K562 (cell line): ENCODE data around the gene DNAL4. TPM values are rescaled to one million over a fixed set of nuclear protein-coding genes. Genes with fewer than 3 reads are reported as not detected.

Experiments
- ATAC-seq: fragments of 200-7000 bp; cut with Tn5 transposase; 3 replicates; pipeline ENCODE4 v1.9.1; 2020; ENCODE audit warnings: moderate library complexity
- BruUV-seq: library from RNA; stranded (reverse); fragments of 400-500 nt; replicated peaks from 2 replicates; lab custom pipeline; 2021; lab: Mats Ljungman, UMichigan
- CTCF ChIA-PET: fragments of 300-600 bp; formaldehyde crosslinking; extraction: SDS; loops from one replicate; lab custom pipeline; 2021; ENCODE audit warnings: low intra/inter-chr PET ratio; lab: Yijun Ruan, JAX
- POLR2A ChIA-PET: fragments of 300-600, 350-650 bp; sonication (Branson Sonifier 250); formaldehyde crosslinking; extraction: SDS; loops from one replicate; lab custom pipeline; 2021; ENCODE audit warnings: antibody characterized with exemption, inconsistent platforms; lab: Yijun Ruan, JAX
- DNase-seq, 4 experiments: peaks; one replicate each; pipeline versions ENCODE4 v3.0.0 to v3.0.0-alpha.2; 2011 to 2018; ENCODE audit warnings: low spot score in 3 of 4, mixed read lengths in 3 of 4; ENCODE audit errors: extremely low read depth in 1 of 4
- FAIRE-seq: peaks from 2 replicates; lab custom pipeline; 2011; peaks lifted over from hg19 to GRCh38; lab: Jason Lieb, UNC
- H2AFZ ChIP-seq: 2 replicates; pipeline ENCODE4 v1.6.0; 2011; ENCODE audit warnings: low read depth, low read length, control low read depth, inconsistent platforms
- H3K27ac ChIP-seq: fragments of 200-600 bp; 3 replicates; pipeline ENCODE4 v1.8.0; 2011; ENCODE audit warnings: low read depth, mild to moderate bottlenecking, control low read depth, inconsistent platforms, low read length, moderate library complexity, mixed read lengths; ENCODE audit errors: extremely low read depth
- H3K27me3 ChIP-seq, 2 experiments: fragments of 300-600 bp in 1 of 2; 2 replicates in 1 of 2; 3 replicates in 1 of 2; pipeline versions ENCODE4 v1.6.0 to v1.8.0; 2011; ENCODE audit warnings: inconsistent platforms in 2 of 2, low read length in 2 of 2, mild to moderate bottlenecking in 1 of 2, mixed read lengths in 1 of 2, moderate library complexity in 1 of 2; ENCODE audit not compliant: control insufficient read depth in 2 of 2, insufficient read depth in 2 of 2
- H3K36me3 ChIP-seq: fragments of 300-600 bp; 3 replicates; pipeline ENCODE4 v1.8.0; 2011; ENCODE audit warnings: mild to moderate bottlenecking, low read length, inconsistent platforms; ENCODE audit not compliant: control insufficient read depth, insufficient read depth
- H3K4me1 ChIP-seq, 2 experiments: fragments of 200-600 bp in 1 of 2; replicated peaks in 1 of 2; 2 replicates in 1 of 2; 3 replicates in 1 of 2; pipeline versions ENCODE4 v1.5.1 to v1.8.0; 2011; ENCODE audit warnings: inconsistent platforms in 2 of 2, low read length in 2 of 2, mild to moderate bottlenecking in 1 of 2, mixed read lengths in 1 of 2, moderate library complexity in 1 of 2; ENCODE audit not compliant: control insufficient read depth in 2 of 2, insufficient read depth in 2 of 2
- H3K4me2 ChIP-seq: 2 replicates; pipeline ENCODE4 v1.6.1; 2011; ENCODE audit warnings: low read length, control low read depth, inconsistent platforms, mixed read lengths; ENCODE audit not compliant: insufficient read depth
- H3K4me3 ChIP-seq: fragments of 200-600 bp; sonication (generic), shearing (Covaris generic); 2 replicates; pipeline ENCODE4 v1.5.1; 2016; ENCODE audit warnings: control low read depth, inconsistent platforms
- H3K79me2 ChIP-seq: fragments of 200-600 bp; 3 replicates; pipeline ENCODE4 v1.8.0; 2011; ENCODE audit warnings: low read length, inconsistent platforms; ENCODE audit not compliant: control insufficient read depth, insufficient read depth
- H3K9ac ChIP-seq, 2 experiments: 2 replicates each; pipeline versions ENCODE4 v1.6.0 to v1.6.1; 2011; ENCODE audit warnings: low read depth in 2 of 2, low read length in 2 of 2, control low read depth in 1 of 2, inconsistent platforms in 1 of 2, mild to moderate bottlenecking in 1 of 2, mixed read lengths in 1 of 2; ENCODE audit not compliant: insufficient read depth in 1 of 2
- H3K9me1 ChIP-seq: one replicate; pipeline ENCODE4 v1.6.0; 2011; ENCODE audit warnings: inconsistent platforms, mild to moderate bottlenecking, low read length, moderate library complexity; ENCODE audit not compliant: control insufficient read depth, insufficient read depth
- H3K9me3 ChIP-seq: replicated peaks from 2 replicates; pipeline ENCODE4 v1.5.1; 2011; ENCODE audit warnings: low read depth, low read length, inconsistent platforms; ENCODE audit not compliant: control insufficient read depth, insufficient read depth
- H4K20me1 ChIP-seq: replicated peaks from 2 replicates; pipeline ENCODE4 v1.6.1; 2011; ENCODE audit warnings: low read length, inconsistent platforms, mixed read lengths; ENCODE audit not compliant: control insufficient read depth, insufficient read depth
- CHD1 ChIP-seq: fragments of 200-600 bp; sonication (generic); IDR thresholded peaks from one replicate; pipeline ENCODE4 v1.6.1; 2012; ENCODE audit warnings: mild to moderate bottlenecking, moderate library complexity, low read length, inconsistent platforms
- KDM4B ChIP-seq, 2 experiments: fragments of 450-650 bp in 1 of 2; sonication (generic) in 1 of 2; IDR thresholded peaks; 2 replicates each; pipeline ENCODE4 v1.6.1; 2016 to 2017; ENCODE audit warnings: borderline replicate concordance in 2 of 2, antibody characterized with exemption in 1 of 2, low read depth in 1 of 2, mild to moderate bottlenecking in 1 of 2
- PPARD ChIP-seq: fragments of 250-450 bp; sonication (Bioruptor Pico); IDR thresholded peaks from 2 replicates; pipeline ENCODE4 v1.8.0; 2022; ENCODE audit warnings: inconsistent platforms, mild to moderate bottlenecking, moderate library complexity
- TFAM ChIP-seq: fragments of 250-450 bp; sonication (Bioruptor Pico); conservative IDR thresholded peaks from 2 replicates; pipeline ENCODE4 v1.5.0; 2021; ENCODE audit warnings: mild to moderate bottlenecking, moderate library complexity
- ZEB2 ChIP-seq: fragments of 450-650 bp; IDR thresholded peaks from 2 replicates; pipeline ENCODE4 v1.6.1; 2016
- ZNF3 ChIP-seq: fragments of 250-450 bp; sonication (Bioruptor Pico); IDR thresholded peaks from 2 replicates; pipeline ENCODE4 v1.5.0; 2021; ENCODE audit warnings: mild to moderate bottlenecking, moderate library complexity
- ZNF324 ChIP-seq: fragments of 250-450 bp; sonication (Bioruptor Pico); IDR thresholded peaks from 2 replicates; pipeline ENCODE4 v1.4.0; 2020; ENCODE audit warnings: mild to moderate bottlenecking
- ZNF431 ChIP-seq: sonication (generic); formaldehyde crosslinking; IDR thresholded peaks from 2 replicates; pipeline ENCODE4 v1.8.0; 2022; ENCODE audit warnings: mild to moderate bottlenecking, missing genetic modification reagents
- ZNF695 ChIP-seq: fragments of 450-650 bp; formaldehyde crosslinking; IDR thresholded peaks from 2 replicates; pipeline ENCODE4 v1.4.0; 2020; ENCODE audit warnings: mild to moderate bottlenecking, moderate library complexity
- WGBS: fragments of 100-300 bp; shearing (Covaris generic); methylation state at CpG from one replicate; pipeline ENCODE4 v1.1.6; 2016; ENCODE audit warnings: low coverage, mixed read lengths; ENCODE audit not compliant: insufficient coverage; ENCODE audit errors: missing lambda C conversion rate; 5-methylcytosine and 5-hydroxymethylcytosine counted together
- in situ Hi-C: fragments of 300-500 bp; cut with MboI; formaldehyde crosslinking; loops from 4 replicates; pipeline ENCODE4 v1.15.0; 2018; ENCODE audit warnings: inconsistent platforms, mixed read lengths
- intact Hi-C: fragments of 100-400 bp; cut with micrococcal nuclease; formaldehyde crosslinking; loops from 2 replicates; pipeline ENCODE4 v1.14.2; 2022
- polyA plus RNA-seq, 8 experiments: library from polyadenylated mRNA; depleted of rRNA in 4 of 8; stranded (reverse) in 5 of 8; unstranded in 3 of 8; fragments of >200 nt; fragmentation: Nextera tagmentation in 2 of 8; fragmentation: Illumina TruSeq in 1 of 8; extraction: Ambion mirVana in 2 of 8; extraction: Trizol in 1 of 8; gene quantifications; 2 replicates each; pipeline versions ENCODE4 v1.2.1 to v1.2.3, GENCODE V29; 2011 to 2014; ENCODE audit warnings: inconsistent platforms in 1 of 8, missing spikeins in 1 of 8
- total RNA-seq, 7 experiments: library from RNA; depleted of rRNA in 6 of 7; stranded (reverse); fragments of >200 nt in 6 of 7; fragmentation: Illumina TruSeq in 2 of 7; extraction: Trizol in 2 of 7; gene quantifications; 2 replicates each; pipeline versions ENCODE4 v1.2.1 to v1.2.3, GENCODE V29; 2011 to 2021; ENCODE audit warnings: low replicate concordance in 1 of 7
- TF ChIP-seq, protein P1 (sequence below): sonication (generic); formaldehyde crosslinking; IDR thresholded peaks from 2 replicates; pipeline ENCODE4 v1.5.0; 2020; ENCODE audit warnings: missing genetic modification reagents
- TF ChIP-seq, protein P2 (sequence below): fragments of 250-450 bp; sonication (Bioruptor Pico); IDR thresholded peaks from 2 replicates; pipeline ENCODE4 v1.5.0; 2020; ENCODE audit warnings: mild to moderate bottlenecking, borderline replicate concordance
- TF ChIP-seq, protein P3 (sequence below): fragments of 450-650 bp; IDR thresholded peaks from 2 replicates; pipeline ENCODE4 v1.6.1; 2014; ENCODE audit warnings: low read depth, mild to moderate bottlenecking, moderate library complexity, borderline replicate concordance
- TF ChIP-seq, protein P4 (sequence below): fragments of 250-450 bp; sonication (Bioruptor Pico); IDR thresholded peaks from 2 replicates; pipeline ENCODE4 v1.5.0; 2021
- TF ChIP-seq, protein P5 (sequence below): sonication (generic); formaldehyde crosslinking; IDR thresholded peaks from 2 replicates; pipeline ENCODE4 v1.8.0; 2022; ENCODE audit warnings: mild to moderate bottlenecking, missing genetic modification reagents

DNAL4 gene
- total and polyA plus RNA-seq, 9 of the 15 experiments (the other 6 are each of a cell fraction or from before 2014, with no cell fraction given) = 0.20 to 9.4 (median 5.2) TPM

DNA sequence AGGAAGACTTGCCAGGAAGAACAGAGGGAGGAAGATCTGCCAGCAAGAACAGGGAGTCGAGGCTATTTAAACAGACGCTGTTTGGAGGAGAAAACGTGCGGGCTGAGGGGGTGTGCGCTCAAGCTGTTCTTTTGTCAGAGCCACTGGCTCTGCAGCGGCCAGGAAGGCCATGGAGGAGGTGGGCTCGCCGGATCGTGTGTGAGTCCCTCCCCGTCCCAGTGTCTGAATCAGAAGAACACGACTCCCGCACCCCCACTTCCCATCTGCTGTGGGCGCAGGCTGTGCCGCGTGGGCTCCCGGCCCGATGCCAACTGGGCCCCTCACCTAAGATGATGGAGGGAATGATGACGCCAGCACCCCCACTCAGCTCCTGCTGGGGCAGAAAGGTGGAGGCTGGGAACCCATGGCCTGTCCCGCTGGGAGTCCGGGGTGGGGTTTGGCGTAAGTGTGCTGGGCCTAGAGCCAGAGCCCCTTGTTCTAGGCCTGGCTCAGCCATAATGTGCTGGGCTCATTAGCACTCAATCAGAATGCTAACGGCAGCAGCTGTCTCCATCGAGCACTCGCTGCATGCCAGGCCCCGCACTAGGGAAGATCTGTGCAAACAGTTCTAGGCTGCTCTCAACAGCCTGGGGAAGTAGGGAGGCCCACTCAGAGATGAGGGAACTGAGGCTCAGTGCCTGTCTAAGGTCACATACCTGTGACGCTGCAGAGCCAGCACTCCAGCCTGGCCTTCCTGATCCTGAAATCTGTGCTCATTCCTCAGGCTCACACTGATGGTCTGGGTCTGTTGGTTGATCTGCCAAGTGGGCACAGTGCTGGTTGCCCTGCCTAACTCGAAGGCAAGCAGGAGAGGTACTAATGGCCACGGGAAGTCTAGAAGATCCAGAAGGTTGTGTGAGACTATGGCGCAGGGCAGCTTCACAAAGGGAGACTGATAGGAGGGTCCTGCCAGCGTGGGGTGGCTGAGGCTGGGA, 38.3 kb upstream of the DNAL4 start:
- no TSS peak for BruUV-seq
- TF ChIP-seq ZEB2 (no peak), KDM4B (IDR thresholded peaks at IDR 0.05; ENCODE audit: borderline replicate concordance in 2 of 2, low read depth in 1 of 2) (no peak), ZNF431 (CRISPR knock-in tag) (no peak), PPARD (CRISPR knock-in tag) (no peak), TFAM (CRISPR knock-in tag) (no peak), ZNF3 (CRISPR knock-in tag) (no peak), ZNF324 (CRISPR knock-in tag) (no peak), CHD1 (no peak), ZNF695 (CRISPR knock-in tag) (no peak)
- TF ChIP-seq, protein P1, sequence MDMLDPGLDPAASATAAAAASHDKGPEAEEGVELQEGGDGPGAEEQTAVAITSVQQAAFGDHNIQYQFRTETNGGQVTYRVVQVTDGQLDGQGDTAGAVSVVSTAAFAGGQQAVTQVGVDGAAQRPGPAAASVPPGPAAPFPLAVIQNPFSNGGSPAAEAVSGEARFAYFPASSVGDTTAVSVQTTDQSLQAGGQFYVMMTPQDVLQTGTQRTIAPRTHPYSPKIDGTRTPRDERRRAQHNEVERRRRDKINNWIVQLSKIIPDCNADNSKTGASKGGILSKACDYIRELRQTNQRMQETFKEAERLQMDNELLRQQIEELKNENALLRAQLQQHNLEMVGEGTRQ (CRISPR knock-in tag) = no peak
- TF ChIP-seq, protein P2, sequence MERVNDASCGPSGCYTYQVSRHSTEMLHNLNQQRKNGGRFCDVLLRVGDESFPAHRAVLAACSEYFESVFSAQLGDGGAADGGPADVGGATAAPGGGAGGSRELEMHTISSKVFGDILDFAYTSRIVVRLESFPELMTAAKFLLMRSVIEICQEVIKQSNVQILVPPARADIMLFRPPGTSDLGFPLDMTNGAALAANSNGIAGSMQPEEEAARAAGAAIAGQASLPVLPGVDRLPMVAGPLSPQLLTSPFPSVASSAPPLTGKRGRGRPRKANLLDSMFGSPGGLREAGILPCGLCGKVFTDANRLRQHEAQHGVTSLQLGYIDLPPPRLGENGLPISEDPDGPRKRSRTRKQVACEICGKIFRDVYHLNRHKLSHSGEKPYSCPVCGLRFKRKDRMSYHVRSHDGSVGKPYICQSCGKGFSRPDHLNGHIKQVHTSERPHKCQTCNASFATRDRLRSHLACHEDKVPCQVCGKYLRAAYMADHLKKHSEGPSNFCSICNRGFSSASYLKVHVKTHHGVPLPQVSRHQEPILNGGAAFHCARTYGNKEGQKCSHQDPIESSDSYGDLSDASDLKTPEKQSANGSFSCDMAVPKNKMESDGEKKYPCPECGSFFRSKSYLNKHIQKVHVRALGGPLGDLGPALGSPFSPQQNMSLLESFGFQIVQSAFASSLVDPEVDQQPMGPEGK (CRISPR knock-in tag) = no peak
- TF ChIP-seq, protein P3, sequence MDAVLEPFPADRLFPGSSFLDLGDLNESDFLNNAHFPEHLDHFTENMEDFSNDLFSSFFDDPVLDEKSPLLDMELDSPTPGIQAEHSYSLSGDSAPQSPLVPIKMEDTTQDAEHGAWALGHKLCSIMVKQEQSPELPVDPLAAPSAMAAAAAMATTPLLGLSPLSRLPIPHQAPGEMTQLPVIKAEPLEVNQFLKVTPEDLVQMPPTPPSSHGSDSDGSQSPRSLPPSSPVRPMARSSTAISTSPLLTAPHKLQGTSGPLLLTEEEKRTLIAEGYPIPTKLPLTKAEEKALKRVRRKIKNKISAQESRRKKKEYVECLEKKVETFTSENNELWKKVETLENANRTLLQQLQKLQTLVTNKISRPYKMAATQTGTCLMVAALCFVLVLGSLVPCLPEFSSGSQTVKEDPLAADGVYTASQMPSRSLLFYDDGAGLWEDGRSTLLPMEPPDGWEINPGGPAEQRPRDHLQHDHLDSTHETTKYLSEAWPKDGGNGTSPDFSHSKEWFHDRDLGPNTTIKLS = no peak
- TF ChIP-seq, protein P4, sequence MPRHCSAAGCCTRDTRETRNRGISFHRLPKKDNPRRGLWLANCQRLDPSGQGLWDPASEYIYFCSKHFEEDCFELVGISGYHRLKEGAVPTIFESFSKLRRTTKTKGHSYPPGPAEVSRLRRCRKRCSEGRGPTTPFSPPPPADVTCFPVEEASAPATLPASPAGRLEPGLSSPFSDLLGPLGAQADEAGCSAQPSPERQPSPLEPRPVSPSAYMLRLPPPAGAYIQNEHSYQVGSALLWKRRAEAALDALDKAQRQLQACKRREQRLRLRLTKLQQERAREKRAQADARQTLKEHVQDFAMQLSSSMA = no peak
- TF ChIP-seq, protein P5, sequence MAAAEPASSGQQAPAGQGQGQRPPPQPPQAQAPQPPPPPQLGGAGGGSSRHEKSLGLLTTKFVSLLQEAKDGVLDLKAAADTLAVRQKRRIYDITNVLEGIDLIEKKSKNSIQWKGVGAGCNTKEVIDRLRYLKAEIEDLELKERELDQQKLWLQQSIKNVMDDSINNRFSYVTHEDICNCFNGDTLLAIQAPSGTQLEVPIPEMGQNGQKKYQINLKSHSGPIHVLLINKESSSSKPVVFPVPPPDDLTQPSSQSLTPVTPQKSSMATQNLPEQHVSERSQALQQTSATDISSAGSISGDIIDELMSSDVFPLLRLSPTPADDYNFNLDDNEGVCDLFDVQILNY (CRISPR knock-in tag) = no peak
- no peak for ATAC-seq
- no peak for DNase-seq
- WGBS = 68% methylated on average over 16 of the region's 30 CpGs
- no peaks in the 10 kb centered on the region for H3K79me2 ChIP-seq
- H3K9me3 ChIP-seq = no peaks in the 10 kb centered on the region
- H3K4me1 ChIP-seq = peaks cover 2 to 8% of the 10 kb centered on the region in 2 experiments; a peak in 2 of 5 replicates
- H2AFZ ChIP-seq = no peak overlapping the region
- intact Hi-C loops (no loop called here), in situ Hi-C loops (no loop called here)
- H3K27me3 ChIP-seq = no peaks in the 10 kb centered on the region
- ChIA-PET CTCF (no interaction called here), POLR2A (interaction anchor here (1.8 kb wide), 1 partner anchor 11 kb away, joined by 5 read pairs; the partner anchor contains the start of gene NPTXR)
- no peaks in the 10 kb centered on the region for H3K9me1 ChIP-seq
- H3K27ac ChIP-seq = no peak overlapping the region
- no peaks in the 10 kb centered on the region for H4K20me1 ChIP-seq
- H3K4me3 ChIP-seq = no peak overlapping the region
- H3K36me3 ChIP-seq = no peaks in the 10 kb centered on the region
- H3K4me2 ChIP-seq = no peak overlapping the region
- no peak for FAIRE-seq
- H3K9ac ChIP-seq = peak overlapping the region in 1 of 2 experiments; percentile 17; a peak in 1 of 4 replicates
